ENCODE results near the gene PHAF1.

PHAF1 gene

DNA sequence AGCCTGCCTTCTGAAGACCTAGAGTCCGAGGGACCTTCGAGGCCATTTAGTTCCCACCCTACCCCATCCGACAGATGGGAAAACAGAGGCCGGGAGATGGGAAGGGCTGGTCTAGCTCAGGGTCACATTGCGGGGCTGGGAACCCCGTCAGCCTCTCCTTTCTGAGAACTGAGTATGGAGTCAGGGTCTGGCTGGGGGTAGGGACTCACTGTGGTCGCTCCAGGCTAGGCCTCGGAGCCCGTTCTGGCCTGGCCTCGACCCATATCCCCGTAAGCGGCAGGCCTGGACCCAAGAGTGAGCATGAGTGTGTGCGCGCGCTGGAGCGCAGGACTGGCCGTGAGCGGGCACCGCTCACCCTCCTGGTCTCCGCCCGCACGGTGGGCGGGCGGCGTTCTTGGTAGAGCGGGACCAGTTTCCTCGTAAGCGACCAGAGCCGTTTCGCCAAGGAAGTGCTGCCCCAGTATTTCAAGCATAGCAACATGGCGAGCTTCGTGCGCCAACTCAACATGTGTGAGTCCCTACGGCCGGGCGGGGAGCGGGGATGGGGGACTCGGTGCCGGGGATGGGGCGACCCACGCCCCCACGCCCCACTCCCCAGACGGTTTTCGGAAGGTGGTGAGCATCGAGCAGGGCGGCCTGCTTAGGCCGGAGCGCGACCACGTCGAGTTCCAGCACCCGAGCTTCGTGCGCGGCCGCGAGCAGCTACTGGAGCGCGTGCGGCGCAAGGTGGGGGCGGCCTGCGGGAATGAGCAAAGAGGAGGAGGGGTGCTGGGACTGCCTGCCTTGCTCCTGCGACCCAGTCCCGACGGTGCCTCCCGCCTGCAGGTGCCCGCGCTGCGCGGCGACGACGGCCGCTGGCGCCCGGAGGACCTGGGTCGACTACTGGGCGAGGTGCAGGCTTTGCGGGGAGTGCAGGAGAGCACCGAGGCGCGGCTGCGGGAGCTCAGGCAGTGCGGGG, 55.7 kb downstream of the PHAF1 start:
- no peak for DNase-seq (ENCODE audit: low read depth)
- H3K4me3 ChIP-seq (ENCODE audit: control insufficient read depth, low read depth, low read length) = no peak overlapping the region
- TF ChIP-seq, protein P1, sequence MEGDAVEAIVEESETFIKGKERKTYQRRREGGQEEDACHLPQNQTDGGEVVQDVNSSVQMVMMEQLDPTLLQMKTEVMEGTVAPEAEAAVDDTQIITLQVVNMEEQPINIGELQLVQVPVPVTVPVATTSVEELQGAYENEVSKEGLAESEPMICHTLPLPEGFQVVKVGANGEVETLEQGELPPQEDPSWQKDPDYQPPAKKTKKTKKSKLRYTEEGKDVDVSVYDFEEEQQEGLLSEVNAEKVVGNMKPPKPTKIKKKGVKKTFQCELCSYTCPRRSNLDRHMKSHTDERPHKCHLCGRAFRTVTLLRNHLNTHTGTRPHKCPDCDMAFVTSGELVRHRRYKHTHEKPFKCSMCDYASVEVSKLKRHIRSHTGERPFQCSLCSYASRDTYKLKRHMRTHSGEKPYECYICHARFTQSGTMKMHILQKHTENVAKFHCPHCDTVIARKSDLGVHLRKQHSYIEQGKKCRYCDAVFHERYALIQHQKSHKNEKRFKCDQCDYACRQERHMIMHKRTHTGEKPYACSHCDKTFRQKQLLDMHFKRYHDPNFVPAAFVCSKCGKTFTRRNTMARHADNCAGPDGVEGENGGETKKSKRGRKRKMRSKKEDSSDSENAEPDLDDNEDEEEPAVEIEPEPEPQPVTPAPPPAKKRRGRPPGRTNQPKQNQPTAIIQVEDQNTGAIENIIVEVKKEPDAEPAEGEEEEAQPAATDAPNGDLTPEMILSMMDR (IDR thresholded peaks at IDR 0.05; ENCODE audit: control insufficient read depth, insufficient read depth, low read depth, low read length, missing control alignments) = no peak

DNA sequence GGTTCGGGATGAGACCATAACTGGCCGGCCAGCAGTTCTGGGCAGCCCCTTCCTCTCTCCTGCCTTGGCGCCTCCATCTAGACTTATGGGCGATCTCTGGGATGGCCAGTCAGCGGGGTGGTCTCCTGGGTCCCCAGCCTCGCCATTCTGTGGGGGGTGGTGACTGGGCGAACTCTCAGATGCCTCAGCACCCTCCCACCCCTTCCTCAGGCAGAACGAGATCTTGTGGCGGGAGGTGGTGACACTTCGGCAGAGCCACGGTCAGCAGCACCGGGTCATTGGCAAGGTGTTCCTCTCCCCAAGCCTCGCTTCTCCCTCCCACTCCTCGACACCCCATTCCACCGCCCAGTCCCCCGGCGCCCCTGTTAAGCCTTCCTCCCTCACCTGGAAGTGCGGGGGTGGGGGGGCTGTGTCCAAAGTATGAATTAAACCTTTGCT, 56.4 kb downstream of the PHAF1 start:
- no peak for DNase-seq (ENCODE audit: low read depth)
- TF ChIP-seq, protein P1 (IDR thresholded peaks at IDR 0.05; ENCODE audit: control insufficient read depth, insufficient read depth, low read depth, low read length, missing control alignments) = no peak
- no peak overlapping the region for H3K4me3 ChIP-seq (ENCODE audit: control insufficient read depth, low read depth, low read length)

DNA sequence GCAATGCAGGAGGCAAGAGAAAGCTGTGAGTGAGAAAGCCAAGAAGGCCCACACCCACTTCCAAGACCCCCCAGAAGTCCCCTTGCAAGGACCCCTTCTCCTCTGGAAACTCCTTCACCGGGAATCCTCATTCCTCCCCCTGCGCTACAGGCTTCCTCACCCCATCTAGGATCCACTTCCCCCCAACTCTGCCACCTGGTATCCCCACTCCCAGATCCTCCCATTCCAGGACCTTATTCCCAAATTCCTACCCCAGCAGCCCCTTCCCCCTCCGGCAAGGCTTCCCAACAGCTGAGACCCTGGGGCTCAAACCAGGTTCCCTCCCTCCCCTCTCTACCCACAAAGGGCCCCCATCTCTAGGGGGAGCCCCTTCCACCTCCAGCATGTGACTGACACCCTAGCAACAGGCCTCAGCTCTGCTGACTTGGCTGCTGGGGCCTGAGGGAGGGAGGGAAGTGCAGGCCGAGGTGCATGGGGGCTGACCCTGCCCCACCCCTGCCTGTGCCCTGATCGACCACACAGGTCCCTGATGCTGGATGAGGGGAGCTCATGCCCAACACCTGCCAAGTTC, 56.9 kb downstream of the PHAF1 start:
- DNase-seq (ENCODE audit: low read depth) = no peak
- H3K4me3 ChIP-seq (ENCODE audit: control insufficient read depth, low read depth, low read length) = no peak overlapping the region
- TF ChIP-seq, protein P1 (IDR thresholded peaks at IDR 0.05; ENCODE audit: control insufficient read depth, insufficient read depth, low read depth, low read length, missing control alignments) = no peak

DNA sequence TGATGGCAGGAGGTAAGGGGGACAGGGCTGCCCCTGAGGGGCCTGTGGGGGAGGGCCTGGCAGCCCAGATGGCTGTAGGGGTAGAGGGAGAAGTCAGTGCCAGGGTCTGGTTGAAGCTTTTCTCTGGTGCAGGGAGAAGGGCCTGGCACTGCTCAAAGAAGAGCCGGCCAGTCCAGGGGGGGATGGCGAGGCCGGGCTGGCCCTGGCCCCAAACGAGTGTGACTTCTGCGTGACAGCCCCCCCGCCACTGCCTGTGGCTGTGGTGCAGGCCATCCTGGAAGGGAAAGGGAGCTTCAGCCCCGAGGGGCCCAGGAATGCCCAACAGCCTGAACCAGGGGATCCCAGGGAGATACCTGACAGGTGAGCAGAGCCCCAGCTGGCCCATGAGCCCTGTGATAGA, 57.8 kb downstream of the PHAF1 start:
- H3K4me3 ChIP-seq (ENCODE audit: control insufficient read depth, low read depth, low read length) = no peak overlapping the region
- TF ChIP-seq, protein P1 (IDR thresholded peaks at IDR 0.05; ENCODE audit: control insufficient read depth, insufficient read depth, low read depth, low read length, missing control alignments) = no peak
- no peak for DNase-seq (ENCODE audit: low read depth)

DNA sequence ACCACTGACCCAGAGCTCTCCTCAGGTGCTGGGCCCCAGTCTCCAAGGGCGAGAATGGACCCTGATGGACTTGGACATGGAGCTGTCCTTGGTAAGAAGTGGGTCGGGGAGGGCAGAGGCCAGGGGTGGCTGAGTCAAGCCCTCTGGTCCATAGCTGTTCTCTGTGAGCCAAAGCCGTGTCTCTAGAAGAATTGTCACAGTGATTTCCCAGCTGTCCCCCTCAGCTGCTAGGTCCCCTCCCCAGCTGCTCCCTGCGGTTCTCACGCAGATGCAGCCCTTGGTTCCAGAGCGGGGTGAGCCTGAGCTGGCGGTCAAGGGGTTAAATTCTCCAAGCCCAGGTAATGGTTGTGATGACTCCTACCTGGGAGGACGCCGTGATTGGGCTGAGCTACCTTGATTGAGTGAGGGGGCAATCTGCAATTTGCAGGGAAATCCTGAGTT, 59.3 kb downstream of the PHAF1 start:
- H3K4me3 ChIP-seq (ENCODE audit: control insufficient read depth, low read depth, low read length) = no peak overlapping the region
- TF ChIP-seq, protein P1 (IDR thresholded peaks at IDR 0.05; ENCODE audit: control insufficient read depth, insufficient read depth, low read depth, low read length, missing control alignments) = no peak
- no peak for DNase-seq (ENCODE audit: low read depth)

DNA sequence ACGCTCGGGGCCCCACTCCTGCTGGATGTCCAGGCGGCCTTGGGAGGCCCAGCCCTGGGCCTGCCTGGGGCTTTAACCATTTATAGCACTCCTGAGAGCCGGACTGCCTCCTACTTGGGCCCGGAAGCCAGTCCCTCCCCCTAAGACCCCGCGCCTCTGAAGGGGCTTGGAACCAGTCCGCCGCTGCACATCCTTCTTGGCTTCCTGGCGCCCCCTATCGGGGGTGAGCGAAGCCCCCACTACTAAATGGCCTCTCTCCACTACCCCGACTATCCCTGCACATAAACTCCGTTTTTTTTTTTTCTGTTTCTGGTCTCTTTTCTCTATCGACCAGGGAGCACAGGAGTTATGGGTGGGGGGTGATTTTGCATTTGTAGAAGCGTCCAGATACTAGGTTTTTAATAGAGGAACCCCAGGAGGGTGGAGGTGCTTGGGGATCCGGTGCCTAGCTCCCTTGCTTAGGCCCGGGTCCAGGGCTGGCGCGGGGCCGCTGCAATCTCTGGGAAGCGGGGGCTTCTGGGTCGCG, 60.0 kb downstream of the PHAF1 start:
- TF ChIP-seq, protein P1 (IDR thresholded peaks at IDR 0.05; ENCODE audit: control insufficient read depth, insufficient read depth, low read depth, low read length, missing control alignments) = peak; percentile 70
- peak overlapping the region; percentile 50 for H3K4me3 ChIP-seq (ENCODE audit: control insufficient read depth, low read depth, low read length)
- DNase-seq (ENCODE audit: low read depth) = no peak

All from AG09309 (cell line).